H9 (cell line): Measurements from ENCODE around the gene CATSPERE. TPM values are rescaled to one million over a fixed set of nuclear protein-coding genes. Genes with fewer than 3 reads are reported as not detected.

Experiments
- DNase-seq: peaks from one replicate; pipeline ENCODE4 v3.0.0-alpha.2; 2017
- H2AFZ ChIP-seq: one replicate; pipeline ENCODE4 v1.6.1; 2013; ENCODE audit warnings: mild to moderate bottlenecking, low read length, control low read depth, moderate library complexity
- H2AK5ac ChIP-seq: 2 replicates; pipeline ENCODE4 v1.6.1; 2013; ENCODE audit warnings: low read length, control low read depth, mixed read lengths; ENCODE audit not compliant: insufficient read length
- H2BK120ac ChIP-seq: one replicate; pipeline ENCODE4 v1.6.1; 2013; ENCODE audit warnings: low read depth, mild to moderate bottlenecking, low read length, control low read depth, inconsistent platforms; ENCODE audit not compliant: poor library complexity, severe bottlenecking
- H2BK12ac ChIP-seq: 2 replicates; pipeline ENCODE4 v1.6.1; 2013; ENCODE audit warnings: low read length, control low read depth, mixed read lengths, low read depth; ENCODE audit not compliant: insufficient read length
- H2BK15ac ChIP-seq: 2 replicates; pipeline ENCODE4 v1.6.1; 2013; ENCODE audit warnings: low read depth, low read length, control low read depth
- H2BK20ac ChIP-seq: one replicate; pipeline ENCODE4 v1.6.1; 2013; ENCODE audit warnings: low read depth, mild to moderate bottlenecking, low read length, control low read depth, inconsistent platforms; ENCODE audit not compliant: poor library complexity, severe bottlenecking
- H2BK5ac ChIP-seq: 2 replicates; pipeline ENCODE4 v1.6.1; 2013; ENCODE audit warnings: low read length, control low read depth, mixed read lengths; ENCODE audit not compliant: insufficient read length
- H3K14ac ChIP-seq: 2 replicates; pipeline ENCODE4 v1.6.1; 2013; ENCODE audit warnings: low read length, control low read depth; ENCODE audit not compliant: insufficient read depth
- H3K18ac ChIP-seq: 2 replicates; pipeline ENCODE4 v1.6.1; 2013; ENCODE audit warnings: low read depth, mild to moderate bottlenecking, mixed read lengths, low read length, control low read depth; ENCODE audit not compliant: insufficient read length
- H3K23ac ChIP-seq: 2 replicates; pipeline ENCODE4 v1.6.1; 2013; ENCODE audit warnings: low read length, control low read depth, mixed read lengths, low read depth; ENCODE audit not compliant: insufficient read length
- H3K23me2 ChIP-seq: 2 replicates; pipeline ENCODE4 v1.6.1; 2013; ENCODE audit warnings: low read depth, mild to moderate bottlenecking, mixed read lengths, low read length, control low read depth; ENCODE audit not compliant: insufficient read length, poor library complexity, severe bottlenecking
- H3K27ac ChIP-seq: 2 replicates; pipeline ENCODE4 v1.5.1; 2013; ENCODE audit warnings: low read length, control low read depth, mixed read lengths, low read depth; ENCODE audit not compliant: insufficient read length
- H3K27me3 ChIP-seq: 2 replicates; pipeline ENCODE4 v1.6.1; 2013; ENCODE audit warnings: low read length, control low read depth, inconsistent platforms; ENCODE audit not compliant: insufficient read depth
- H3K4ac ChIP-seq: 2 replicates; pipeline ENCODE4 v1.6.1; 2013; ENCODE audit warnings: low read depth, mild to moderate bottlenecking, control low read depth, inconsistent platforms, low read length, moderate library complexity
- H3K4me1 ChIP-seq: 2 replicates; pipeline ENCODE4 v1.6.1; 2013; ENCODE audit warnings: low read length, control low read depth, inconsistent platforms; ENCODE audit not compliant: insufficient read depth
- H3K4me2 ChIP-seq: 2 replicates; pipeline ENCODE4 v1.6.1; 2013; ENCODE audit warnings: low read length, control low read depth, mixed read lengths; ENCODE audit not compliant: insufficient read length, insufficient read depth
- H3K56ac ChIP-seq: 2 replicates; pipeline ENCODE4 v1.6.1; 2013; ENCODE audit warnings: low read depth, mild to moderate bottlenecking, mixed read lengths, low read length, control low read depth; ENCODE audit not compliant: insufficient read length
- H3K79me1 ChIP-seq: 2 replicates; pipeline ENCODE4 v1.6.1; 2013; ENCODE audit warnings: low read depth, mild to moderate bottlenecking, moderate library complexity, low read length, control low read depth, inconsistent platforms; ENCODE audit not compliant: insufficient read depth, poor library complexity, severe bottlenecking
- H3K79me2 ChIP-seq: 2 replicates; pipeline ENCODE4 v1.6.1; 2013; ENCODE audit warnings: low read length, control low read depth, inconsistent platforms; ENCODE audit not compliant: insufficient read depth
- H3K9ac ChIP-seq: 2 replicates; pipeline ENCODE4 v1.6.1; 2013; ENCODE audit warnings: low read length, control low read depth, mixed read lengths; ENCODE audit not compliant: insufficient read length; ENCODE audit errors: extremely low read depth
- H3K9me3 ChIP-seq: one replicate; pipeline ENCODE4 v1.6.1; 2013; ENCODE audit warnings: low read depth, low read length, inconsistent platforms; ENCODE audit not compliant: control insufficient read depth
- H3T11ph ChIP-seq: one replicate; pipeline ENCODE4 v1.6.1; 2013; ENCODE audit warnings: mild to moderate bottlenecking, low read length, control low read depth, inconsistent platforms
- H4K20me1 ChIP-seq: one replicate; pipeline ENCODE4 v1.6.1; 2013; ENCODE audit not compliant: control insufficient read depth, insufficient read length, insufficient read depth
- H4K5ac ChIP-seq: 2 replicates; pipeline ENCODE4 v1.6.1; 2013; ENCODE audit warnings: low read depth, mild to moderate bottlenecking, mixed read lengths, low read length, control low read depth; ENCODE audit not compliant: insufficient read length
- H4K8ac ChIP-seq: replicated peaks from 2 replicates; pipeline ENCODE4 v1.6.1; 2013; ENCODE audit warnings: low read length, control low read depth, mixed read lengths, low read depth; ENCODE audit not compliant: insufficient read length
- H4K91ac ChIP-seq: 2 replicates; pipeline ENCODE4 v1.6.1; 2013; ENCODE audit warnings: low read depth, mild to moderate bottlenecking, moderate library complexity, mixed read lengths, low read length, control low read depth; ENCODE audit not compliant: insufficient read length
- H3K27ac Mint-ChIP-seq, 3 experiments: 2 replicates in 2 of 3; 3 replicates in 1 of 3; pipeline ENCODE4 v1.8.0; 2020 to 2021; ENCODE audit warnings: mixed read lengths in 3 of 3, mild to moderate bottlenecking in 1 of 3, moderate library complexity in 1 of 3
- H3K27me3 Mint-ChIP-seq: 2 replicates; pipeline ENCODE4 v1.8.0; 2021; ENCODE audit warnings: low read depth, mild to moderate bottlenecking, moderate library complexity, mixed read lengths
- H3K36me3 Mint-ChIP-seq, 3 experiments: 2 replicates in 2 of 3; 3 replicates in 1 of 3; pipeline ENCODE4 v1.8.0; 2020 to 2021; ENCODE audit warnings: low read depth in 3 of 3, mixed read lengths in 3 of 3; ENCODE audit not compliant: insufficient read depth in 1 of 3
- H3K4me1 Mint-ChIP-seq, 2 experiments: 2 replicates each; pipeline ENCODE4 v1.8.0; 2020; ENCODE audit warnings: mixed read lengths in 2 of 2
- H3K4me3 Mint-ChIP-seq, 2 experiments: 2 replicates in 1 of 2; 3 replicates in 1 of 2; pipeline ENCODE4 v1.8.0; 2020 to 2021; ENCODE audit warnings: mild to moderate bottlenecking in 2 of 2, mixed read lengths in 2 of 2, moderate library complexity in 1 of 2
- H3K9me3 Mint-ChIP-seq, 2 experiments: 2 replicates in 1 of 2; 3 replicates in 1 of 2; pipeline ENCODE4 v1.8.0; 2020; ENCODE audit warnings: mild to moderate bottlenecking in 2 of 2, mixed read lengths in 2 of 2, moderate library complexity in 1 of 2
- WGBS: extraction: QIAGEN DNeasy Blood & Tissue Kit; methylation state at CpG from one replicate; pipeline ENCODE4 v1.1.7; 2013; ENCODE audit warnings: missing lambda C conversion rate, low lambda C conversion rate, mixed read lengths; ENCODE audit not compliant: insufficient read length; ENCODE audit errors: extremely low coverage; 5-methylcytosine and 5-hydroxymethylcytosine counted together
- total RNA-seq: library from RNA; stranded (reverse); gene quantifications from 2 replicates; pipeline ENCODE4 v1.2.1, GENCODE V29; 2021
- TF ChIP-seq, protein P1 (sequence below): fragments of 200-600 bp; sonication (generic); conservative IDR thresholded peaks from 3 replicates; pipeline ENCODE4 v1.8.0; 2021; ENCODE audit warnings: antibody characterized with exemption, mild to moderate bottlenecking

CATSPERE gene
- total RNA-seq, 1 experiment from 2014 or later: 0.31 TPM

DNA sequence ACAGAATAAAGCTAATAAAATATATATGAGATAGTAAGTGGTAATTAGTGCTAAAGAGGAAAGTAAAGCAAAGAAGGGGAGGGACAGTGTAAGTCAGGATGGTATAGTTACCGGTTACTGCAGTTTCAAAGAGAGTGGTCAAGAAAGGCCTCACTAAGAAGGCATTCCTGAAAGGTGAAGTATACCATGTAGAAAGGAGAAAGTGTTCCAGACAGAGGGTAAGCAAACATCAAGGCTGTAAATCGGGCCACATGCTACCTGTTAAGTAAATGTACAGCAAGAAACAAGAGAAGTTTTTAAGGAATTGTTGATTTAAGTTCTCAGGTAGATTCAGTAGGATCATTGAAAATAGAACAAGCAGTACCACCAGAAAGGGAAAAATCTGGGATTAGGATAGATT lies 201.5 kb downstream of the CATSPERE start:
- Histone ChIP-seq H2BK5ac (no peak overlapping the region), H4K20me1 (peaks cover 2% of the 10 kb centered on the region)
- WGBS: no CpG with 5 or more reads among the region's 2 CpGs

More for the DNA sequence above, 201.5 kb downstream of the CATSPERE start:
- Histone ChIP-seq H3K23me2 (no peaks in the 10 kb centered on the region), H2BK20ac (no peak overlapping the region), H3K27ac (no peak overlapping the region), H3K79me1 (peaks cover 5% of the 10 kb centered on the region), H4K8ac (no peak overlapping the region), H3K9me3 (no peaks in the 10 kb centered on the region), H3K4me2 (no peak overlapping the region), H3K79me2 (peaks cover 20% of the 10 kb centered on the region; the same call in 1 of the 2 replicates), H3K14ac (no peak overlapping the region), H3K23ac (no peak overlapping the region), H2BK120ac (no peak overlapping the region), H2BK12ac (no peak overlapping the region), H3K4me1 (peaks cover 4% of the 10 kb centered on the region), H4K5ac (no peak overlapping the region), H3K18ac (no peak overlapping the region), H2AK5ac (no peak overlapping the region), H3K9ac (no peak overlapping the region), H3K56ac (no peak overlapping the region), H2BK15ac (no peak overlapping the region), H3K4ac (no peak overlapping the region), H2AFZ (no peak overlapping the region), H3T11ph (no peak overlapping the region), H4K91ac (no peak overlapping the region), H3K27me3 (no peaks in the 10 kb centered on the region)
- no peaks in the 10 kb centered on the region for H3K27me3 Mint-ChIP-seq
- TF ChIP-seq, protein P1, sequence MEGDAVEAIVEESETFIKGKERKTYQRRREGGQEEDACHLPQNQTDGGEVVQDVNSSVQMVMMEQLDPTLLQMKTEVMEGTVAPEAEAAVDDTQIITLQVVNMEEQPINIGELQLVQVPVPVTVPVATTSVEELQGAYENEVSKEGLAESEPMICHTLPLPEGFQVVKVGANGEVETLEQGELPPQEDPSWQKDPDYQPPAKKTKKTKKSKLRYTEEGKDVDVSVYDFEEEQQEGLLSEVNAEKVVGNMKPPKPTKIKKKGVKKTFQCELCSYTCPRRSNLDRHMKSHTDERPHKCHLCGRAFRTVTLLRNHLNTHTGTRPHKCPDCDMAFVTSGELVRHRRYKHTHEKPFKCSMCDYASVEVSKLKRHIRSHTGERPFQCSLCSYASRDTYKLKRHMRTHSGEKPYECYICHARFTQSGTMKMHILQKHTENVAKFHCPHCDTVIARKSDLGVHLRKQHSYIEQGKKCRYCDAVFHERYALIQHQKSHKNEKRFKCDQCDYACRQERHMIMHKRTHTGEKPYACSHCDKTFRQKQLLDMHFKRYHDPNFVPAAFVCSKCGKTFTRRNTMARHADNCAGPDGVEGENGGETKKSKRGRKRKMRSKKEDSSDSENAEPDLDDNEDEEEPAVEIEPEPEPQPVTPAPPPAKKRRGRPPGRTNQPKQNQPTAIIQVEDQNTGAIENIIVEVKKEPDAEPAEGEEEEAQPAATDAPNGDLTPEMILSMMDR: no peak
- no peak for DNase-seq
- no peak overlapping the region for H3K4me3 Mint-ChIP-seq
- H3K27ac Mint-ChIP-seq: peak overlapping the region in 2 of 3 experiments; percentile 35 to 71; a peak in 1 of 7 replicates
- peaks cover 24 to 38% (median 24%) of the 10 kb centered on the region in 3 experiments for H3K36me3 Mint-ChIP-seq
- H3K4me1 Mint-ChIP-seq: peaks cover 21 to 22% of the 10 kb centered on the region in 2 experiments
- peaks cover 0 to 4% of the 10 kb centered on the region in 2 experiments; a peak in 2 of 5 replicates for H3K9me3 Mint-ChIP-seq
